K562 (cell line): ENCODE data around the gene ACTR1B. TPM values are rescaled to one million over a fixed set of nuclear protein-coding genes. Genes with fewer than 3 reads are reported as not detected.

Experiments
- FOXJ3 ChIP-seq: sonication (generic); formaldehyde crosslinking; IDR thresholded peaks from 2 replicates; pipeline ENCODE4 v1.4.0; 2020; ENCODE audit warnings: mild to moderate bottlenecking, missing genetic modification reagents
- GTF2A2 ChIP-seq: IDR thresholded peaks from 2 replicates; pipeline ENCODE4 v1.6.1; 2016; ENCODE audit warnings: mild to moderate bottlenecking, missing genetic modification characterization, missing compliant biosample characterization
- KAT7 ChIP-seq: sonication (generic); formaldehyde crosslinking; IDR thresholded peaks from 2 replicates; pipeline ENCODE4 v1.8.0; 2022; ENCODE audit warnings: missing genetic modification reagents, mild to moderate bottlenecking, borderline replicate concordance
- MAFG ChIP-seq: fragments of 450-650 bp; conservative IDR thresholded peaks from 2 replicates; pipeline ENCODE4 v1.6.1; 2016; ENCODE audit warnings: missing genetic modification characterization, missing compliant biosample characterization
- MXI1 ChIP-seq: IDR thresholded peaks from 2 replicates; pipeline ENCODE4 v1.6.1; 2011; ENCODE audit warnings: low read depth, mild to moderate bottlenecking, improper control_type of control experiment, low read length
- NBN ChIP-seq: fragments of 450-650 bp; IDR thresholded peaks from 2 replicates; pipeline ENCODE4 v1.6.1; 2016; ENCODE audit warnings: low read depth, mild to moderate bottlenecking
- NR3C1 ChIP-seq: sonication (generic); formaldehyde crosslinking; IDR thresholded peaks from 2 replicates; pipeline ENCODE4 v1.8.1; 2022; ENCODE audit warnings: missing genetic modification reagents
- ZBTB7A ChIP-seq: IDR thresholded peaks from 2 replicates; pipeline ENCODE4 v1.6.1; 2011; ENCODE audit warnings: low read depth, mild to moderate bottlenecking, low read length, moderate library complexity, borderline replicate concordance; ENCODE audit not compliant: control insufficient read depth
- ZBTB8A ChIP-seq: fragments of 450-650 bp; IDR thresholded peaks from 2 replicates; pipeline ENCODE4 v1.6.1; 2018; ENCODE audit warnings: mild to moderate bottlenecking, moderate library complexity; ENCODE audit not compliant: partially characterized antibody
- ZFP30 ChIP-seq: fragments of 250-450 bp; sonication (Bioruptor Pico); IDR thresholded peaks from 2 replicates; pipeline ENCODE4 v1.8.0; 2022; ENCODE audit warnings: moderate library complexity, mild to moderate bottlenecking, inconsistent platforms, borderline replicate concordance
- ZNF121 ChIP-seq: sonication (generic); formaldehyde crosslinking; conservative IDR thresholded peaks from 2 replicates; pipeline ENCODE4 v1.8.0; 2022; ENCODE audit warnings: missing genetic modification reagents
- ZNF584 ChIP-seq: fragments of 200-800 bp; sonication (Bioruptor generic); IDR thresholded peaks from 2 replicates; pipeline ENCODE4 v1.6.1; 2016; ENCODE audit warnings: low read depth, mild to moderate bottlenecking, missing genetic modification characterization, missing compliant biosample characterization
- polyA plus RNA-seq, 8 experiments: library from polyadenylated mRNA; depleted of rRNA in 4 of 8; stranded (reverse) in 5 of 8; unstranded in 3 of 8; fragments of >200 nt; fragmentation: Nextera tagmentation in 2 of 8; fragmentation: Illumina TruSeq in 1 of 8; extraction: Ambion mirVana in 2 of 8; extraction: Trizol in 1 of 8; gene quantifications; 2 replicates each; pipeline versions ENCODE4 v1.2.1 to v1.2.3, GENCODE V29; 2011 to 2014; ENCODE audit warnings: inconsistent platforms in 1 of 8, missing spikeins in 1 of 8
- total RNA-seq, 7 experiments: library from RNA; depleted of rRNA in 6 of 7; stranded (reverse); fragments of >200 nt in 6 of 7; fragmentation: Illumina TruSeq in 2 of 7; extraction: Trizol in 2 of 7; gene quantifications; 2 replicates each; pipeline versions ENCODE4 v1.2.1 to v1.2.3, GENCODE V29; 2011 to 2021; ENCODE audit warnings: low replicate concordance in 1 of 7
- TF ChIP-seq, protein P1 (sequence below): fragments of 450-650 bp; IDR thresholded peaks from 2 replicates; pipeline ENCODE4 v1.6.1; 2018; ENCODE audit not compliant: partially characterized antibody
- TF ChIP-seq, protein P2 (sequence below): fragments of 250-450 bp; sonication (Bioruptor Pico); IDR thresholded peaks from 2 replicates; pipeline ENCODE4 v1.8.0; 2021; ENCODE audit warnings: mild to moderate bottlenecking, moderate library complexity
- TF ChIP-seq, protein P3 (sequence below): fragments of 450-650 bp; conservative IDR thresholded peaks from 2 replicates; pipeline ENCODE4 v1.6.1; 2016; ENCODE audit warnings: missing genetic modification characterization, low read depth, mild to moderate bottlenecking, missing compliant biosample characterization, moderate library complexity
- TF ChIP-seq, protein P4 (sequence below): fragments of 250-450 bp; sonication (Bioruptor Pico); IDR thresholded peaks from 2 replicates; pipeline ENCODE4 v1.5.0; 2021; ENCODE audit warnings: mild to moderate bottlenecking, moderate library complexity
- TF ChIP-seq, protein P5 (sequence below): sonication (generic); IDR thresholded peaks from 2 replicates; pipeline ENCODE4 v1.6.1; 2016

ACTR1B gene
- total and polyA plus RNA-seq, 9 of the 15 experiments (the other 6 are each of a cell fraction or from before 2014, with no cell fraction given): 0.49 to 42.3 (median 22.5) TPM

DNA sequence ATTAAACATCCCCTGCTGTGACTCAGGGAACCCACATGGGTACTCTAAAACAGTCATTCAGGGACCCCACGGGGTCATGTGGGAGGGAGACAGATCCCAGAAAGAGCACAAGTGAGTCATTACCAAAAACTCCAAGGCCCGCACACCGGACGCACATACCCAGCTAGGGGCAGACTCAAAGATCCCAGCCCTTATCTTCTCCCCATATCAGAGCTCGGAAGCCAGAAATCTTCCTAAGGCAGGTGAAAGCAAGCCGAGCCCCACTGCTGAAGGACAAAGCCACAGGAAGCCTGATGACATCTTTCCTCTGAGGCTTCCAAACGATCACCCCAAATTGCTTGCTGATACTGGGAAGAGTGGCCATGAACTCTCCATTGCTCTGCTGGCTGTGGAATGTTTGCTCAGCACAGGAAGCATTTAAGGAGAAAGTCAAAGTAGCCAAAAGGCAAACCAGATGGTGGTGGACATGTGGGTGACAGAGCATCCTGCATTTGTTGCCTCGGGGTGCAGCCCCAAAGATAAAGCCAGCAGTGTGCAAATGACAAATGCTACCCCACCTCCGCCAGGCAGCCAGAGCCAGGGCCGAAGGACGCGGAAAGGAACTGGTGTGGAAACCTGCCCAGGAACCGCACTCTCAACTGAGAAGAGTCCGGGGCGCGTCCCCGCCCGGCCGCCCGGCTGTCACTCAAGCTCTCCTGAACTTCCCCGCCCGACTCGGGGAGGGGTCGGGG is 784 bp downstream of the ACTR1B start (continued):
- TF ChIP-seq, protein P1, sequence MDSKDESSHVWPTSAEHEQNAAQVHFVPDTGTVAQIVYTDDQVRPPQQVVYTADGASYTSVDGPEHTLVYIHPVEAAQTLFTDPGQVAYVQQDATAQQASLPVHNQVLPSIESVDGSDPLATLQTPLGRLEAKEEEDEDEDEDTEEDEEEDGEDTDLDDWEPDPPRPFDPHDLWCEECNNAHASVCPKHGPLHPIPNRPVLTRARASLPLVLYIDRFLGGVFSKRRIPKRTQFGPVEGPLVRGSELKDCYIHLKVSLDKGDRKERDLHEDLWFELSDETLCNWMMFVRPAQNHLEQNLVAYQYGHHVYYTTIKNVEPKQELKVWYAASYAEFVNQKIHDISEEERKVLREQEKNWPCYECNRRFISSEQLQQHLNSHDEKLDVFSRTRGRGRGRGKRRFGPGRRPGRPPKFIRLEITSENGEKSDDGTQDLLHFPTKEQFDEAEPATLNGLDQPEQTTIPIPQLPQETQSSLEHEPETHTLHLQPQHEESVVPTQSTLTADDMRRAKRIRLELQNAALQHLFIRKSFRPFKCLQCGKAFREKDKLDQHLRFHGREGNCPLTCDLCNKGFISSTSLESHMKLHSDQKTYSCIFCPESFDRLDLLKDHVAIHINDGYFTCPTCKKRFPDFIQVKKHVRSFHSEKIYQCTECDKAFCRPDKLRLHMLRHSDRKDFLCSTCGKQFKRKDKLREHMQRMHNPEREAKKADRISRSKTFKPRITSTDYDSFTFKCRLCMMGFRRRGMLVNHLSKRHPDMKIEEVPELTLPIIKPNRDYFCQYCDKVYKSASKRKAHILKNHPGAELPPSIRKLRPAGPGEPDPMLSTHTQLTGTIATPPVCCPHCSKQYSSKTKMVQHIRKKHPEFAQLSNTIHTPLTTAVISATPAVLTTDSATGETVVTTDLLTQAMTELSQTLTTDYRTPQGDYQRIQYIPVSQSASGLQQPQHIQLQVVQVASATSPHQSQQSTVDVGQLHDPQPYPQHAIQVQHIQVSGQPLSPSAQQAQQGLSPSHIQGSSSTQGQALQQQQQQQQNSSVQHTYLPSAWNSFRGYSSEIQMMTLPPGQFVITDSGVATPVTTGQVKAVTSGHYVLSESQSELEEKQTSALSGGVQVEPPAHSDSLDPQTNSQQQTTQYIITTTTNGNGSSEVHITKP: no peak
- TF ChIP-seq, protein P2, sequence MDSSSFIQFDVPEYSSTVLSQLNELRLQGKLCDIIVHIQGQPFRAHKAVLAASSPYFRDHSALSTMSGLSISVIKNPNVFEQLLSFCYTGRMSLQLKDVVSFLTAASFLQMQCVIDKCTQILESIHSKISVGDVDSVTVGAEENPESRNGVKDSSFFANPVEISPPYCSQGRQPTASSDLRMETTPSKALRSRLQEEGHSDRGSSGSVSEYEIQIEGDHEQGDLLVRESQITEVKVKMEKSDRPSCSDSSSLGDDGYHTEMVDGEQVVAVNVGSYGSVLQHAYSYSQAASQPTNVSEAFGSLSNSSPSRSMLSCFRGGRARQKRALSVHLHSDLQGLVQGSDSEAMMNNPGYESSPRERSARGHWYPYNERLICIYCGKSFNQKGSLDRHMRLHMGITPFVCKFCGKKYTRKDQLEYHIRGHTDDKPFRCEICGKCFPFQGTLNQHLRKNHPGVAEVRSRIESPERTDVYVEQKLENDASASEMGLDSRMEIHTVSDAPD (CRISPR knock-in tag): no peak
- TF ChIP-seq NR3C1 (CRISPR knock-in tag) (no peak), FOXJ3 (CRISPR knock-in tag) (no peak), ZBTB8A (no peak), KAT7 (CRISPR knock-in tag) (no peak), NBN (no peak), GTF2A2 (tag) (no peak), MAFG (no peak), ZFP30 (CRISPR knock-in tag) (no peak), ZNF121 (CRISPR knock-in tag) (no peak), ZNF584 (CRISPR knock-in tag) (no peak), ZBTB7A (peak; percentile 38; the same call in 1 of the 2 replicates), MXI1 (no peak)
- TF ChIP-seq, protein P3, sequence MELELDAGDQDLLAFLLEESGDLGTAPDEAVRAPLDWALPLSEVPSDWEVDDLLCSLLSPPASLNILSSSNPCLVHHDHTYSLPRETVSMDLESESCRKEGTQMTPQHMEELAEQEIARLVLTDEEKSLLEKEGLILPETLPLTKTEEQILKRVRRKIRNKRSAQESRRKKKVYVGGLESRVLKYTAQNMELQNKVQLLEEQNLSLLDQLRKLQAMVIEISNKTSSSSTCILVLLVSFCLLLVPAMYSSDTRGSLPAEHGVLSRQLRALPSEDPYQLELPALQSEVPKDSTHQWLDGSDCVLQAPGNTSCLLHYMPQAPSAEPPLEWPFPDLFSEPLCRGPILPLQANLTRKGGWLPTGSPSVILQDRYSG (tag): no peak
- TF ChIP-seq, protein P4, sequence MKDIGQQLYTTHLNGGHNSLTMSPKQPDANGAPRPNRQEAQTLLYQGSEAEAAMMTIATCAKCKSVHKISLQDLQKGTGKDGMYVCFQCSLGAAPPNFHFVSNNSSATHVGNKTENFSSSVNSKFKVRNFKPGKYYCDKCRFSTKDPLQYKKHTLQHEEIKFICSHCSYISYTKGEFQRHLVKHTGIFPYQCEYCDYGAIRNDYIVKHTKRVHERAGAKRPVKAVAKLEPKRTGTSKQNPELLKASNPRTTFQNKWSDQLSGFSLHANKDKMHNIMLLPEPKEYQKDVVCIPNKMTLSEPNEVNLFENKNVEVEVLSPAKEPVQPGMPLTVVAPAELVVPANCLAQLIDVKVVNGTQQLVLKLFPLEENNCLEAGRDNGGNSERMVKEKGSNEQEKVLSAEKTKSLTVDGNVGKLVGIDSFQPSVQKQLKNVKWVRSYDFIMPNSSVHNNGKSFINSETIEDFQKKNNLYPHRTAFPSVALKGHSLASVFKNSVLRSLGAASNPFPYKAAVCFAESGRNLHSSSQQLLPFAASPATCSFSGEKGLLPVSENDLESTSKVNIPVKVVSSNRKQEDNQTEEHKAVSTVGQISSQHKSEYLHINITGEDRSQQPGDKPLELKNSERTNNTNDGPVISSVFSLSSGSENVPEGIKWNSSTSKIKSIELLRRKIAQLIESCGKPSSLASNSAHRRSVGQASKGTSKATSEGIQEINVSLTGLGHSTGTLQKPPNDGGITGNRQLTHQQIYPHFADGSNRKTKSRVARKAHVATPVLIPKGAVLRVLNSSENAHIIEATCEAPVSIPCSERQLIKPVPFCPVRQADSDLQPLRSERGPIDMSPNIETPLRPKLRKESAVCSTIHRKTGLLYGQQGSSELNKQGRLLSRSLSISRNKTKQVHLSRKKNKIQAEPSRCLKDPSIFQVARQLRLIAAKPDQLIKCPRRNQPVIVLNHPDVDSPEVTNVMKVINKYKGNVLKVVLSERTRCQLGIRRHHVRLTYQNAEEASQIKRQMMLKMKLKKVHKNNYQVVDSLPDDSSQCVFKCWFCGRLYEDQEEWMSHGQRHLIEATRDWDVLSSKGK: no peak
- TF ChIP-seq, protein P5, sequence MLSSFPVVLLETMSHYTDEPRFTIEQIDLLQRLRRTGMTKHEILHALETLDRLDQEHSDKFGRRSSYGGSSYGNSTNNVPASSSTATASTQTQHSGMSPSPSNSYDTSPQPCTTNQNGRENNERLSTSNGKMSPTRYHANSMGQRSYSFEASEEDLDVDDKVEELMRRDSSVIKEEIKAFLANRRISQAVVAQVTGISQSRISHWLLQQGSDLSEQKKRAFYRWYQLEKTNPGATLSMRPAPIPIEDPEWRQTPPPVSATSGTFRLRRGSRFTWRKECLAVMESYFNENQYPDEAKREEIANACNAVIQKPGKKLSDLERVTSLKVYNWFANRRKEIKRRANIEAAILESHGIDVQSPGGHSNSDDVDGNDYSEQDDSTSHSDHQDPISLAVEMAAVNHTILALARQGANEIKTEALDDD: no peak
